Activated T-helper 1 cell treated with Interleukin-2 at 50 U/mL for 16 hours (primary cell): ENCODE measurements around the gene HRH1.
"Not testable (repeated sequence)": the region's sequence is repeated elsewhere in the genome, so short reads cannot be mapped to it uniquely, and the experiment has no call there.

ENCODE experiments used
- DNase-seq: peaks from one replicate; pipeline ENCODE4 v3.0.0-alpha.2; 2020; ENCODE audit warnings: low read depth

HRH1 gene

DNA sequence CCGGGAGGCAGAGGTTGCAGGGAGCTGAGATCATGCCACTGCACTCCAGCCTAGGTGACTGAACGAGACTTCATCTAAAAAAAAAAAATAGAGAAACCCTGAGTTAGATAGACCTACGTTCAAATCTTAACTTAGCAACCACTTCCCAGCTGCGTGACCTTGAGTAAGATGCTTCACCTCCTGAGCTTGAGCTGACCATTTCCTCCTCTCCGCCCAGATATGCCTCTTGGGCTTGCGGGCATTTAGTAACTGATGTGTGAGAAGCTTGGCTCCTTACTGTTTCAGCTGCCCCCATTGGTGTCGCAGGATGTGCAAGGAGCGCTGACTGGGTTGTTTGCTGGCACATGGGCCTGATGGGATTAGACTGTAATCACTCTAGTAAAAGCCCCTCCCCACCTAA is 91.0 kb downstream of the HRH1 start:
- DNase-seq, result no peak

DNA sequence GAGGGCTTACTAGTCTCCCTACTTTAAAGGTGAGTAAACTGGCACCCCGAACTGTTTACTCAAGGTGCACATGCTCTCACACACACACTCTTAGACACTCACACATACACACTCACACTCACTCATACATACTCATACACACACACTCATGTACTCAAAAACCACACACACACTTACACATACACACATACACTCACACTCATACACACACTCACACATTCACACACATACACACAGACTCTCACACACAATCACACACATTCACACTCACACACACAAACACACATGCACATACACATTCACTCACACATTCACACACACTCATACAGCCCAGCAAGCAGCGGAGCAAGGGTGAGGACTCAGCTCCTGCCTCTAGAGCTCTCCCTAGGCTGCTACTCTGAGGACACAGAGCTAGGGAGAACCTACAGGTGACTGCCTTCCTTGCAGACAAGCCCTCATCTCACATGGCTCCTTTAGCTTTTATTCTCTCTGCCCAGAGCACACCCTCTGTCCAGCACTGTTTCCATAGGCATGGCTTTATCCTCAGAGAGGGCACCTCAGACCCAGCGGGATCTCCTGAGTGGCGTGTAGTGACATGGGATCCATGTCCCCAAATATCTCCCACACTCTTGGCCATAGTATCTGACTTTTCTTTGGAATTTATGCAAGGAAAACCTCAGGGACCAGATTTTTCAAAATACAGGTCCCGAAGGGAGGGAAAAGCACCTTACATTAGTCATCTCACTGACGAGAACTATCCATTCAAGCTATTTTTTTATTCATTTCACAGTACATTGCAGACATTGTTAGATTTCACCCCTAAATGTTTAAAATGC is 91.8 kb downstream of the HRH1 start:
- DNase-seq, result no peak

DNA sequence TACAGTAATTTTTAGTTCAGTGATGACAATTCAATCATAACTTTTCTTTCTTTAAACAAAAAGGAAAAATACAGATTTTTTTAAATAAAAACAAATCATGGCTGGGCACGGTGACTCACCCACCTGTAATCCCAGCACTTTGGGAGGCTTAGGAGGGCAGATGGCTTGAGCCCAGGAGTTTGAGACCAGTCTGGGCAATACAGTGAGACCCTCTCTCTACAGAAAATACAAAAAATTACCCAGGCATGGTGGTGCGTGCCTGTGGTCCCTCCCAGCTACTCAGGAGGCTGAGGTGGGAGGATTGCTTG is 92.3 kb downstream of the HRH1 start:
- no peak for DNase-seq

DNA sequence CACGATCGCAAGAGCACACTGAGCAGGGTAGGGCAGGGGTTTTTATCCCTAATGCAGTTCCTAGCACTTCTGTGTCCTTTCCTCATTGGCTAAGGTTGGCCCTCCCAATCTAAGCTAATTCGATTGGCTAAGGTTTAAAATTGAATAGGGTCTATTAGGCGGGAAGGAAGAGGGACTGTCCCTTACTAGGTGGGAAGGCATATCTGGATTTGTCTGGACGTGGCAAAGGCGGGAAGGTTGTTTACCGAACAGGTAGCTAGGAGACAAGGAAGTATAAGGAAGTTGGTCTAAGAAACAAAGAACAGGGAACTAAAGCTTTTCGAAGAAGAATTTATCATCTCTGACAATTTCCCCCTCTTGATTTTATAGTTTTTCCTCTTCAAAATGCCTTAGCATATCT is 93.1 kb downstream of the HRH1 start:
- no peak for DNase-seq

DNA sequence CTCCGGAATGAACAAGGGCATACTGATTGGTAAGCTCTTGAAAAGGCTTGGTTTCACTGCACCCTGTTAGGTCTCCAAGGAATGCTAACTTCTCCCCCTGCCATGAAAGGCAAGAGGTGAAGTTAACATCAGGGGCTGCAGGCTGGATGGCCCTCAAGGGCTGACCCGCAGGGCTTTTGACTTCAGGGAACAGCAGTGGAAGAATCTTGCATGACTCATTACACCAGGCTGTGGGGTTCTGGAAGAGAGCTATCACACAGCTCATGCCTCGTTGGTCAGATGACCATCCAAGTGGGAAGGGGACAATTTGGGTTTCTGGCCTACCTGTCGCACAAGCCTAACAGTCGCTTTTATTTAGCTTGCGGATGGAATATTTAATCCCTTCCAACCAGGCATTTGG is 94.3 kb downstream of the HRH1 start:
- no peak for DNase-seq

DNA sequence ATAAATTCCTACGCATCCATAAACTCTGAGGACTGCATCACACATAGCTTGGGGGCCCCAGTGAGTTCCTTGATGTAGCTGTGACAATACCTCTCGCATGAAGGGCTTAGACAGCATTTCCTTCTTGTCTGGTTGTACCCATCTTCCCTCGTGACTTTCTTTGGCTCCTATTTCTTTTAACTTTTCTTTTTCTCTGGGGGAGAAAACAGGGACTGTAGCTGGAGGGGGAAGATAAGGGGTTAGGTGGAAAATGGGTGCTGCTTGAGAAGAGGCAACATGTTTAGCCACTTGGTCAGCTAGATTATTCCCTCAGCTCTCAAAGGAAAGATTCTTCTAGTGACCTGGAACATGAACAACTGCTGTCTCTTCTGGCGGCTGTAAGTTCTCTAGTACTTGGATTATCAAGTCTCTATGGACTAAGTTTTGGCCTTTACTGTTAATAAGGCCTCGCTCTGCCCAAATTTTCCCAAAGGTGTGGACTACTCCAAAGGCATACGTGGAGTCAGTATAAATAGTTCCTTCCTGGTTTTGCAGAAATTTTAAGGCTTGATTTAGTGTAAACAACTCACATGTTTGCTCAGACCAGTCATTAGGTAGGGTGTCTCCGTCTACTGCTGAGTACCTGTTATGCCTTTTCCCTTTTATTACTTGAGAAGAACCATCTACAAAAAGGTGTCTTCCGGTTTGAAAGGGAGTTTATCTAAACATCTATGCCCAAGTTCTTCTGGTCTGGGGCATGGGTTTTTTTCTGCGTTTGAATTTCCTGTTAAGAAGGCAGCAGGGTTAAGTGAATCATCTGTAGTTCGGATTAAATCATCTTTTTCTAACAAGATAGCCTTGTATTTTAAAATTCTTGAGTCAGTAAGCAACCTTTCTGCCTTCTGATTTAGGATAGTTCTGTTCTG is 96.9 kb downstream of the HRH1 start:
- no peak for DNase-seq

DNA sequence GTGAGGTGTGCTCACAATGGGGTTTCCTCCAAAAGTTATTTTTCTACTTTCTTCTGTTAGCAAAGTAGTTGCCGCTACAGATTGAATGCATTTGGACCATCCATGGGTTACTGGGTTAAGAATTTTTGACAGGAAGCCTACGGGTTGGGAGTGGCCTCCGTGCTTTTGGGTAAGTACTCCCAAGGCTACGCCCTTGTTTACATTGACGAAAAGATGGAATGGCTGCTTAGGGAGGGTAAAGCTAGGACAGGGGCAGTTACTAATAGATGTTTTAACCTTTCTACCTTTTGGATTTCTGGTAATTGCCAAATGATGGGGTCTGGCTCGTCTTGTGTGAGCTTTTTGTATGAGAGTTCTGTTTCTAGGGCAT is 97.5 kb downstream of the HRH1 start:
- no peak for DNase-seq

DNA sequence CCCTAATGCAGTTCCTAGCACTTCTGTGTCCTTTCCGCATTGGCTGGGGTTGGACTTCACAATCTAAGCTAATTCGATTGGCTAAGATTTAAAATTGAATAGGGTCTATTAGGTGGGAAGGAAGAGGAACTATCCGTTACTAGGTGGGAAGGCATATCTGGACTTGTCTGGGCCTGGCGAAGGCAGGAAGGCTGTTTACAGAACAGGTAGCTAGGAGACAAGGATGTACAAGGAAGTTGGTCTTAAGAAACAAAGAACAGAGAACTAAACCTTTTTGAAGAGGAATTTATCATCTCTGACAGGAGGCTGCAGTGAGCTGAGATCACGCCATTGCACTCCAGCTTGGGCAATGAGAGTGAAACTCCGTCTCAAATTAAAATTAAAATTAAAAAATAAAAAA is 100.6 kb downstream of the HRH1 start:
- no peak for DNase-seq

DNA sequence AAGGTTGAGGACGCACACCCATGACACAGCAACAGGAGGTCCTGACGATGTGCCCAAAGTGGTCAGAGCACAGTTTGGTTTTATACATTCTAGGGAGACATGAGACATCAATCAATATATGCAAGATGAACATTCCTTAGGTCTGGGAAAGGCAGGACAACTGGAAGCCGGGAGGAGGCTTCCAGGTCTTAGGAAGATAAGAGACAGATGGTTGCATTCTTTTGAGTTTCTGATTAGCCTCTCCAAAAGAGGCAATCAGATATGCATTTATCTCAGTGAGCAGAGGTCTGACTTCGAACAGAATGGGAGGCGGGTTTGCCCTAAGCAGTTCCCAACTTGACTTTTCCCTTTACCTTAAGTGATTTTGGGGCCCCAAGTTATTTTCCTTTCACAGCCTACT is 101.2 kb downstream of the HRH1 start:
- not testable (repeated sequence) for DNase-seq

DNA sequence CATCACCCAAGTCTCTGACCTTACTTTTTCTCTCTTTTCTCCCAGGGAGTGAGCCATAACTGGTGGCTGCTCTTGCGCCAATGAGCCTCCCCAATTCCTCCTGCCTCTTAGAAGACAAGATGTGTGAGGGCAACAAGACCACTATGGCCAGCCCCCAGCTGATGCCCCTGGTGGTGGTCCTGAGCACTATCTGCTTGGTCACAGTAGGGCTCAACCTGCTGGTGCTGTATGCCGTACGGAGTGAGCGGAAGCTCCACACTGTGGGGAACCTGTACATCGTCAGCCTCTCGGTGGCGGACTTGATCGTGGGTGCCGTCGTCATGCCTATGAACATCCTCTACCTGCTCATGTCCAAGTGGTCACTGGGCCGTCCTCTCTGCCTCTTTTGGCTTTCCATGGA is 104.7 kb downstream of the HRH1 start:
- no peak for DNase-seq

DNA sequence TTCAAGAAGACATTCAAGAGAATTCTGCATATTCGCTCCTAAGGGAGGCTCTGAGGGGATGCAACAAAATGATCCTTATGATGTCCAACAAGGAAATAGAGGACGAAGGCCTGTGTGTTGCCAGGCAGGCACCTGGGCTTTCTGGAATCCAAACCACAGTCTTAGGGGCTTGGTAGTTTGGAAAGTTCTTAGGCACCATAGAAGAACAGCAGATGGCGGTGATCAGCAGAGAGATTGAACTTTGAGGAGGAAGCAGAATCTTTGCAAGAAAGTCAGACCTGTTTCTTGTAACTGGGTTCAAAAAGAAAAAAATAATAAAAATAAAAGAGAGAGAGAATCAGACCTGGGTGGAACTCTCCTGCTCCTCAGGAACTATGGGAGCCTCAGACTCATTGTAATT is 106.2 kb downstream of the HRH1 start:
- DNase-seq, result no peak

DNA sequence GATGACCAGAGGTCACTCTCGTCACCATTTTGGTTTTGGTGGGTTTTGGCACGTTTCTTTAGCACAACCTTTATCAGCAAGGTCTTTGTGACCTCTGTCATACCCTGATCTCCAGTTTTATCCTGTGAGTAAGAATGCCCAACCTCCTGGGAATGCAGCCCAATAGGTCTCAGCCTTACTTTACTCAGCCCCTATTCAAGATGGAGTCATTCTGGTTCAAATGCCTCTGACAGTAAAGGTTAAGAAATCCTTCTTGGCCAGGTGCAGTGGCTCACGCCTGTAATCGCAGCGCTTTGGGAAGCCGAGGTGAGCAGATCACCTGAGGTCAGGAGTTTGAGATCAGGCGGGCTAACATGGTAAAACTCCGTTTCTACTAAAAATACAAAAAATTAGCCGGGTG is 114.7 kb downstream of the HRH1 start:
- DNase-seq, result no peak

DNA sequence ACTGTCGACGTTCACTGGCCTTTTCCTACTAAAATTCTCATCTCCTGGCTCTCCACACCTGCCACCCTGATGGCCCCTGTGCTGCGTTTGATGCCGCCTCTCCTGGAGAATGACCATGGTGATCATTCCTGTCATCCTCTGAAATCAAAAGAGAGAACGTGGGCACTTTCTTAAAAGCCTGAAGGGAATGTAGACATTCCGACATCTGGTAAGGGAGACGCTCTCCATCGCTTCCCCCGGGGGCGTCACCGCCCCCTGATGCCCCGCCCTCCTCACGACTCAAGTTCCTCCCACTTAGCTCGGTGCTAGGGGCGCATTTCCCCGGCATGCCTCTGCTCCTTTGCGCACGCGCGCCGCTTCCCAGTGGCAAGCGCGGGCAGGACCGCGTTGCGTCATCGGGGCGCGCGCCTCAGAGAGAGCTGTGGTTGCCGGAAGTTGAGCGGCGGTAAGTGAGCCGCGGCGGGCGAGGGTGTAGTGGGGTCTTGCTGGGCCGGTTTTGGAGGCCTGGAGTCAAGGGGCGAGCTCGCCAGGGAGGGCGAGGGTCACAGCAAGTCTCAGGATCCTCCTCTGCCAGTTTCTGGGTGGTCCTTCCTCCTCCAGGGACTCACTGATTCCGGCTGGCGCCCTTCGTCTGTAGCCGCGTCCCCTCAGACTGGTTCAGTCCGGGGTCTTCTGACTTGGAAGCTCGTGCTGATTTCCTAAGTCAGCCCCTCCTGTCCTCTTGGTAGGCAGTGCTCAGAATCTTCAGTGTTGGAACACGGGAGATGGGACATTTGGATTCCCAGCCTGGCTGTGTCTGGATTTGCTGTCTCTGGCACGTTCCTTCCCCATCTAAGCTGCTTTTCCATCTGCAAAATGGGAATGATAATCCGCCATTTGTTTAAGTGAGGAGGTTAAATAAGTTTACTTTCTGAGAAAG is 118.0 kb downstream of the HRH1 start, which contains the start of gene ATG7:
TSS of gene ATG7 (plus strand) at position 412 of the 919 bp plus-strand sequence. CDS start 26,299 bp downstream, outside the sequence.
- peak; percentile 94 for DNase-seq

DNA sequence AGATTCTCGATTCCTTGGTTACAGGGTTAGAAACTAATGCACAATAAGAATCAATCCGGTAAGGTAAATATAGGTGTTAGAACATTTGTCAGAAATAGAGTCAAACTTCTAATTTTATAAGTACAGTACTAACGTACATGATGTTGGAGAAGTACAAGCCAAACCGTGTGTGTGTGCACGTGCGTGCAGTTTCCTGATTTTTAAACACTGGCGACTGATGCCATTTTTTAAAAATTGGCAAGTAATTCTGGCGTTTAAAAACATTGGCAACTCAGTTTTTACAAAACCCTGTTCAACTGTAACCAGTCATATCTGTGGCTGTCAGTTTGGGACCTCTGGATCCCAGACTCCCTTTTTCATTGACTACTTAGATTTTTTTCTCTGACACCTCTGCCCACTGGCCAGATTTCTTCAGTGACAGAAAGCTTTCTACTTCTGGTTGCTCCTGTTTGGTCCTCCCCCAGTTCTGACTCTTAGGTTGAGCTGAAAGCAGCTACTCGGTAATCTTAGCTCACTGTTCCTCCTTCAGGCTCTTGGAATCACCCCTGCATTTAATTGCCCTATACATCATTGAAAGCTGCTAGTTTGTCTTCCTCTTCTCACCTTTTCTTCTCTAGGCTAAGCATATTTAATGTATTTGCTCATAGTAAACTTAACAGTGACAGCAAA is 118.7 kb downstream of the HRH1 start:
- DNase-seq, result no peak

DNA sequence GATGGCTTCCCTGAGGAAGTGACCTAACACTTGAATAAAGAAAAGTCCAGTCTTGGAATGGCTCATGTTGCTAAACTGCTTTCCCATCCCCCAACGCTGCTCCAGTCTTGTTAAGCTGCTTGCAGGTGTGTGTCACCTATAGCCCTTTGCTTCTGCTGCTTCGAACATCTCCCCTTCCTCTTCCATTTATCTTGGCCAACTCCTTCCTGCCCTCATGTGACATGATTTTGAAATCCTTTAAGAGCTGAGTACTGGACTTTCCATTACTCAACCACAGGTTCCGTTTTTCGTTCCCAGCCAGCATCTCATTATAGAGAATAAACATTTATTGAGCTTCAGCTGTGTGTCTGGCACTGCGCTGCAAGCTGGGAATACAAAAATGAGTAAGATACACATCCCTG is 119.6 kb downstream of the HRH1 start:
- no peak for DNase-seq

DNA sequence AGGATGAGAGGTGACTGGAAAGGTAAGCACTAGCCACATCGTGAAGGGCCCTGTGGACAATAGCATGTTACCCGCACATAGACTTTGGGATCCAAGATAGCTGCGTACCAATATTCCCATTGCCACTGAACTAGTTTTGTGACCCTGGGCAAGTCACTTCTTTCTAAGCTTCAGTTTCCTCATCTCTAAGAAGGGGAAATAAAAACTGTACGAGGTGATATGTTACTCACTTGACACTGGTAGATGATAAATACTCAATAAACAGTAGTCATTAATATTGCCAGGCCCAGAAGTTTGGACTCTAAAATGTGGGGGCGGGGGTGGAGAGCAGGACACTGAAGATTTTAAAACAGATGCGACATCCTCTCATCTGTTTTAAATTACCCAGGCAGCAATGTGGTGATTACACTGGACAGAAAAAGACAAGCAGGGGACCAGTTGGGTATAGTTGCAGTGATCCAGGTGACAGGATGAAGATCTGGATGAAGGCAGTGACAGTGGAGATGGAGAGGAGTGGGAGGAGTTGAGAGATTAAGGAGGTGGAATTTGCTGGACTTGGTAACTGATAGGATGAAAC is 120.4 kb downstream of the HRH1 start:
- DNase-seq, result no peak

DNA sequence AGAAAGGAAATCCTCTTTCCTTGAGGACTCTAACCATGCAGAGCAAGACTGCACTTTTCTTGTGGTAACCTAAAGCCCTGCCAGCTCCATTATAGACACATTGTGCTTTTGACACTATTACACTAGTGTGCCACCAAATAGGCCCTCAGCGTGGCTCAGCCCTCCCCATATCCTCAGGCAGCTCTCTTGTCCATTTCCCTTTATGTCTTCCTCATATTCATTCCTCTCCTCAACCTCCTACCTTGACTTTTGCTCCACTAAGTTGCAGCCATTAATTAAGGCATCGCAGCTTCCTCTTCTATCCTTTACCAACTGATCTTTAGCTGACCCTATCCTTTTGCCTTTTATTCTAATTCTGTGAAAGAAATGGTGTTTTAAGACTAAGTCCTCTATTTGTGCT is 121.6 kb downstream of the HRH1 start:
- DNase-seq, result no peak

DNA sequence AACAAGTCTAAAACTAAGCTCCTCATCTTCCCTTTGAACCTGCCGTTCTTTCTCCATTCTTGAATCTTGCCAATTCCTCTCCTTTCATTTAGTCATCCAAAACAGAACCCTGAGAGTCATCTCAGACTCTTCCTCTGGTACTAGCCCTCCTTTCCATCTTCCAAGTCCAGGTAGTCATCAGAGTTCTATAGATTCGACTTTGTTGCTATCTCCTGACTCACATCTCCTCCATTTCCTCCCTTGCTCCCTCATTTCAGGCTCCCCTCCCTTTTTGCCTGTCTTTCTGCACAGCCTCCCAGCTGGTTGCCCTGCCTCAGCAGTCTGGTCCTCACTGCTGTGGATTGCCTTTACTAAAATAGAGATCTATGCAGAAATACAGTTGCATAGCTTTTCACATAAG is 122.6 kb downstream of the HRH1 start:
- DNase-seq, result no peak

DNA sequence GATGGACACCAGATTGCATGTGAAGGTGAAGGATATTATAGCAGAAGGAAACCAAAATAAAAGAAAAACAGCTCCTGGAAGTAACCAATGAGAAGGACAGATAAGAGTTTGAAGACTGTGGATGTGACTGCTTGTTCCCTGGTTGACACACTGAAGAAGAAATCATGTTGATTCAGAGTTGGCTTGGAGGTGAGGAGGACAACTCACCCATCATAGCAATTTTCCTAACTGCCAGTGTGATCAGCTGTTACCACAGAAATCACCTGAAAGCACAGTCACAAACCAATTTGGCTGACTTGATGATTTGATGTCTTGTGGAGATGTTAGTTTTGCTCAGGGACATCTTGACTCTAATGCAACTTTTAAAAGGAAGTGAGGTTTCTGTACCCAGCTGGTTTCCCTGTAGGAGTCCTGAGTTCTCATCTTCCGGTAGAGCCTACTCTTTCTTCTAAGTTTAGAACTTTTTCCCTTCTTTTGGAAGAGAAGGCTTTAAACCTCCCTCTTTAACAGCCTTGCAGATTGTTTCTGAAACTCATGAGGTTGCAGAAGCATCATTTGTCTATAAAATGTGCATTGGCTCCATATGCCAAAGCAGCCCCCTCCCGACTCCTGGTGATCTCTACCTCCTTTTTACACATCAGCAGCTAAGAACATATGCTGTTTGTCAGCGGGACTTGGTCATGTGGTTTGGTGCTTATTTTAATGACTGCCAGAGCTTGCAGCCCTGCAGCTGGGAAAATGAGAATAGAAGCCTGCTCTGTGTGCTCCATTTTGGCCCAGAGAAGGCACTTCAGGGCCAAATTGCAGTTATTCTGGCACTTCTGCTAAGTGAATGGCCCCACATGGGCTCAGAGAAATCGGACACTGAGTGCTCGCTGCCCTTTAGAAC is 128.2 kb downstream of the HRH1 start:
- DNase-seq, result no peak

DNA sequence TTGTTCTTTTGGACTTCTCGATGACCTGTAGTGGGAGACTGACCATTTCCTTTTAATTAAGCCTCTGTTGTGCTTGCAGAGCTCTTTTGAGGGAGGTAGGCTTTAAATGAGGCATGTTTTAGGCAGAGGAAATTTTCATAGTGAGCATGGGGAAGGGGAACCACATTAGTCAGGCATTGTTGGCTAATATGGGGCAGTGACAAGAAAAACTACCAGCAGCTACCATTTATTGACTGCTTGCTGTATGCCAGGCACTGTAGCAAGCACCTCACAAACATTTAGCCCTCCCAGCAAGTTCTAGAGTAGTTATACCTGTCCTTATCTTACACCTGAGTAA is 128.8 kb downstream of the HRH1 start:
- no peak for DNase-seq

DNA sequence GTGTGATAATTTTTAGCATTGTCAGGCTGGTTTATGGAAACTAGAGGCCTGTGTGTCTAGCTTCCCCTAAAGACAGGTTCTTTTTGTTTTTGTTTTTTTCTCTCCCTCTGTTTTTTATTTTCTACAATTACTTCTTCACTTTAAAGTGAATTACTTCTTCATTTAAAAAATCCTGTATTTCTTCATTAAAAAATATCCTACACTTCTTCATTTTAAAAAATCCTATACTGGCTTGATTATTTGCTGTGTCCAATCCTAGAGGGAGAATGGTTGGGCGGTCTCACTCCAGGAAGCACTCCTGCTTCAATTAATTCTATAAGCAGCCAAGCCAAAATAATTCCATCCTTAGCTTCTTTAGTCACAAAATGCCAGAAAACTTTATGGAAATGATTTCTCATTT is 129.7 kb downstream of the HRH1 start:
- DNase-seq, result no peak
